Peyer's patch (tissue), 4 donors: ENCODE results near the gene GLRX5. TPM values are rescaled to one million over a fixed set of nuclear protein-coding genes. Genes with fewer than 3 reads are reported as not detected.

Source experiments
- DNase-seq, 3 donors: peaks; one replicate each; pipeline ENCODE4 v3.0.0-alpha.2; 2017 to 2019
- H3K27ac ChIP-seq, 4 donors: fragments of 200-600 bp; sonication (generic); one replicate each; pipeline ENCODE4 v1.5.1; 2016 to 2019
- H3K27me3 ChIP-seq, 2 donors: fragments of 200-600 bp; sonication (generic); one replicate each; pipeline ENCODE4 v1.5.1; 2019
- H3K36me3 ChIP-seq, 3 donors: fragments of 200-600 bp; sonication (generic); one replicate each; pipeline ENCODE4 v1.5.1; 2016 to 2019
- H3K4me1 ChIP-seq, 4 donors: fragments of 200-600 bp; sonication (generic); one replicate each; pipeline ENCODE4 v1.5.1; 2016 to 2019
- H3K4me3 ChIP-seq, 4 donors: fragments of 200-600 bp; sonication (generic); 1 replicate in 3 of 4; 2 replicates in 1 of 4; pipeline ENCODE4 v1.5.1; 2016 to 2019; ENCODE audit warnings: mild to moderate bottlenecking in 1 of 4
- H3K9me3 ChIP-seq, 4 donors: fragments of 200-600 bp; sonication (generic); one replicate each; pipeline ENCODE4 v1.5.1; 2016 to 2019; ENCODE audit warnings: mild to moderate bottlenecking in 1 of 4
- CTCF ChIP-seq, 6 experiments: fragments of 450-650 bp in 4 of 6; fragments of 200-600 bp in 2 of 6; sonication (generic) in 1 of 6; IDR thresholded peaks; one replicate each; pipeline ENCODE4 v1.5.1; 2017 to 2019; ENCODE audit warnings: antibody characterized with exemption in 6 of 6, mild to moderate bottlenecking in 3 of 6, moderate library complexity in 1 of 6
- POLR2A ChIP-seq, 2 donors: fragments of 450-650 bp; IDR thresholded peaks; one replicate each; pipeline ENCODE4 v1.5.1; 2017; ENCODE audit warnings: antibody characterized with exemption in 2 of 2, mild to moderate bottlenecking in 2 of 2, moderate library complexity in 2 of 2
- total RNA-seq, 4 donors: library from RNA; depleted of rRNA; stranded (reverse); fragments of >200 nt; gene quantifications; one replicate each; pipeline ENCODE4 v1.1.0, GENCODE V29; 2016

The GLRX5 gene
- total RNA-seq, 4 donors from 2014 or later: 24.8 to 42.7 (median 29.5) TPM

- H3K9me3 ChIP-seq: no peaks in the 10 kb centered on the region
- peak overlapping the region; percentile 83 to 93 (median 84) for H3K27ac ChIP-seq
- DNase-seq: peak in 2 of 3 donors; percentile 46 to 58
- H3K36me3 ChIP-seq: no peaks in the 10 kb centered on the region
- H3K4me1 ChIP-seq: peaks cover 14 to 53% (median 34%) of the 10 kb centered on the region in 4 donors
- H3K4me3 ChIP-seq: peak overlapping the region; percentile 78 to 86 (median 80)
- TF ChIP-seq CTCF (IDR thresholded peaks at IDR 0.05) (no peak), POLR2A (IDR thresholded peaks at IDR 0.05) (no peak)
- H3K27me3 ChIP-seq: no peaks in the 10 kb centered on the region
Observed at GRCh38 chr14:95515080-95515489, 19.8 kb upstream of the GLRX5 start.

DNA sequence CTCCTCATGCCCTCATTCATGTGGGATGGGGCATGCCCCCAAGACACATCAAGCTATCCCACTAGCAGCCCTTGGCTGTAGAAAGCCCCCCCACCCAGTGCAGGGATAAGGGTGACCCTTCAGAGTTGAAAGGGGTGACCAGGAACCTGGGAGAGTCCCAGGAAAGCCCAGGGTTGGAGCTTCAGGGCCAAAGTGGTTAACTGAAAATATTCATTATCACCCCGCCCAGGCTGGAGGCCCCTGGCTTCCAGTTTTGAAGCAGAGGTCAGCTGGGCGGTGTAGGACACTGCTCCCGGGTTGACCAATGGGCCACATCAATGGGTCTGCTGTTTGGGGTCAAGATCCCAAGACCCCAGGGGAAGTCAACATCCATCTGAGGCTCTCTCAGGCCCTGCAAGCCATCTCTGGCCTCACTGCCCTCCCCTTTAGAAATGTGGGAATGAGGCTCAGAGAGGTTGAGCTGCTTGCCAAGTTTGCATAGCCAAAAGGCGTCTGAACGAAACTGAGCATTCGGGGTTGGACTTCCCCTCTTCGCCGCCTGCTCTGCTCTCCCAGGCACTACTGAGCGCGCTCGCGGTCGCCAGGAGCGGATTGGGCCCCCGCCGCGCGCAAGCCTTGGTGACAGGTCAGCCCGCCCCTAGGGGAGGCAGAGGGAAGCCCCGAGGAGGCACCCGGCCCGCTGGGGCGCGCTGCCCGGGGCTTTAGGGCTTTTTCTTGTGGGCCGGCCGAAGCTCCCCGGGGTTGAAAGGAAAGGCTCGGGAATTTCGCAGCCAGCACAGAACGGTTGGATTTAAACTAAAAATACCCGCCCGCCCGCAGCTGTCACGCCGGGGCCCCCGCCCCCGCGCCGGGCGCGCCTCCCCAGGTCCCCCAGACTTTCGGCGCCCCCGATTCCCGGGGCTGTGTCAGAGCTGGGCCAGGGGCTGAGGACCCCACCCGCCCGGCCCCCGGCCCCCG, 19.0 kb upstream of the GLRX5 start:
- DNase-seq: peak; percentile 71 to 91 (median 90)
- Histone ChIP-seq H3K27ac (peak overlapping the region; percentile 83 to 93 (median 84)), H3K4me1 (peaks cover 14 to 57% (median 34%) of the 10 kb centered on the region in 4 donors), H3K9me3 (no peaks in the 10 kb centered on the region), H3K27me3 (no peaks in the 10 kb centered on the region), H3K4me3 (peak overlapping the region; percentile 78 to 86 (median 80)), H3K36me3 (no peaks in the 10 kb centered on the region)
- TF ChIP-seq CTCF (IDR thresholded peaks at IDR 0.05) (peak; percentile 43 to 60 (median 48)), POLR2A (IDR thresholded peaks at IDR 0.05) (no peak)

GRCh38 chr14:95516554-95517181, 18.2 kb upstream of the GLRX5 start, which contains the start of gene SYNE3:
Gene SYNE3, minus strand, starts transcription at chr14:95516650. Its CDS starts 40,829 bp downstream, at chr14:95475821.
- Histone ChIP-seq H3K4me1 (peaks cover 14 to 57% (median 34%) of the 10 kb centered on the region in 4 donors), H3K27ac (peak within 1 kb of the TSS; percentile 83 to 93 (median 84)), H3K4me3 (peak within 1 kb of the TSS; percentile 78 to 86 (median 80)), H3K9me3 (no peaks in the 10 kb centered on the region), H3K36me3 (no peaks in the 10 kb centered on the region), H3K27me3 (no peaks in the 10 kb centered on the region)
- peak; percentile 57 to 83 (median 79) for DNase-seq
- no peak for TF ChIP-seq POLR2A (IDR thresholded peaks at IDR 0.05)
- TF ChIP-seq CTCF (IDR thresholded peaks at IDR 0.05): no peak

DNA sequence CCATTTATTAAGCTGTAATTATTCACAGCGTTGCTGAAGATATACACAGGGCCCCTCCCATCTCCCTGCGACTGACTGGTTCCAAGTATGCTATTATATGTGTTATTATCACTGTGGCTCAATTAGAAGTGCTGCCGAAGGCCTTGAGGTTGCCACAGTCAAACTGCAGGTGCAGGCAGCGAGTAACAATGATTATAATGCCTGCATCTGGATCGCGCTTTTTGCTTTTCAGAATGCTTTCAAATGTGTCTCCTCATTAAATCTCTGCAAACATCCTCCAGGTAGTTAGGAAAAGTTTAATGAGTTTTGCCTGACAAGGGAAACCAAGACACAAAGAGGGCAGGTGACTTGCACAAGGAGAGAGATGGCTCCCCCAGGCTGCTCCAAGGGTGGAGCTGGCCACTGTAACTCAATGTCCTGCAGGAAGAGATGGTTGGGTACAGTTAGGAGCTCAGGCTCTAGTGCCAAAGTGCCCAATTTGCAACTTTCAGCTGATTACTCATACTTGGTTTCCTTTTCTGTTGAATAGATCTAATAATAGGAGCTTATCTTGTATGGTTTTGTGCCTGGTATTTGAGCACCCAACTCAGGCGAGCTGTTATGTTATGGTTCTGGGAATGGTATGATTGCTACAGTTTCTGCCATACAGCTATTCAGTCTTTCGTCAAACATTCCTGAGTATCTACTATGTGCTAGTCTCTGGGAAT, 16.7 kb upstream of the GLRX5 start:
- no peak overlapping the region for H3K4me3 ChIP-seq
- H3K36me3 ChIP-seq: no peaks in the 10 kb centered on the region
- TF ChIP-seq POLR2A (IDR thresholded peaks at IDR 0.05) (no peak), CTCF (IDR thresholded peaks at IDR 0.05) (no peak)
- H3K27ac ChIP-seq: peak overlapping the region in 3 of 4 donors; percentile 83 to 93 (median 83)
- H3K4me1 ChIP-seq: peaks cover 14 to 67% (median 34%) of the 10 kb centered on the region in 4 donors
- no peaks in the 10 kb centered on the region for H3K9me3 ChIP-seq
- peak in 2 of 3 donors; percentile 31 to 47 for DNase-seq
- no peaks in the 10 kb centered on the region for H3K27me3 ChIP-seq

GRCh38 chr14:95519699-95520098, 15.2 kb upstream of the GLRX5 start:
- Histone ChIP-seq H3K27ac (peak overlapping the region; percentile 25 to 93 (median 66)), H3K9me3 (no peaks in the 10 kb centered on the region), H3K27me3 (no peaks in the 10 kb centered on the region), H3K4me1 (peaks cover 17 to 76% (median 31%) of the 10 kb centered on the region in 4 donors), H3K36me3 (no peaks in the 10 kb centered on the region), H3K4me3 (no peak overlapping the region)
- DNase-seq: peak in 2 of 3 donors; percentile 78 to 88
- TF ChIP-seq CTCF (IDR thresholded peaks at IDR 0.05) (no peak), POLR2A (IDR thresholded peaks at IDR 0.05) (no peak)
